ENCODE results near the gene CNTN5. TPM values are rescaled to one million over a fixed set of nuclear protein-coding genes. Genes with fewer than 3 reads are reported as not detected.

The CNTN5 gene
- total and polyA plus RNA-seq, 5 experiments from 2014 or later: not detected

DNA sequence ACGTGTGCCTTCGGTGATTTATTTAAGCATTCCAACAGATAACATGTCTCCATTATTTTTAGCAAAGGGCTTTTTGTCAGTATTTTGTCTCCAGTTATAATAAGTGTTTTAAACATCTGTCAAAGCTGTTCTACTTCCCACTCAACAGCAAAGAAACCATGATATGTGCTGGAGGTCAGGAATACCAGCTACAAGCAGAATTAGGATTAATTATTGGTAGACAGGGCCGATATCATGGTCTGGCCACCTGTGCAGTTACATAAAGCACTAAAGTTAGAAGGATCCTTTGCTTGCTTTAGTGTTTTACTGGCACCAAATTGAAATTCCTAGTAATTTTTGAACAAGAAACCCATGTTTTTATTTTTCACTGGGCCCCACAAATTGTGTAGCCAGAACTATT, 1075.1 kb downstream of the CNTN5 start:
- H3K36me3 Mint-ChIP-seq: no peaks in the 10 kb centered on the region
- H3K4me3 Mint-ChIP-seq: no peak overlapping the region
- no peaks in the 10 kb centered on the region for H3K27me3 Mint-ChIP-seq
- DNase-seq (no peak), ATAC-seq (no peak)
- POLR2A ChIA-PET: no interaction called here
- peaks cover 0 to 26% (median 10%) of the 10 kb centered on the region in 9 donors for H3K9me3 Mint-ChIP-seq
- H3K4me1 Mint-ChIP-seq: no peaks in the 10 kb centered on the region
- H3K27ac Mint-ChIP-seq: no peak overlapping the region

DNA sequence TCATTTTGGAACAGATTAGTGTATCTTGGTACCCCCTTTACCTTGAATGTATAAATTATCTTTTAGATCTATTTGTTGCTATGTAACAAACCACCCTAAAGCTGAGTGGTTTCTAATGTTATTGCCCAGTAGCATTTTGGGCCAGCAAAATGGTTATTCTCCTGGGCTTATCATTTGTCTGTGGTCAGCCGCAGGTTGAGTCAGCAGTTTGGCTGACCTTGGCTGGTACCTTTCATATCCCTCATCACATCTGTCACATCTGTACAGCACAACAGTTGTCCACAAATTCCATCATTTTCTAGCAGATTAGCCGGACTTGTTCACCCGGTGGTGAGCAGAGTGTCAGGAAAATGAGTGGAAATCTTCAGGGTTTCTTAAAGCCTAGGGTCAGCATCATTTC, 1077.8 kb downstream of the CNTN5 start:
- POLR2A ChIA-PET: no interaction called here
- H3K9me3 Mint-ChIP-seq: peaks cover 3 to 19% (median 10%) of the 10 kb centered on the region in 9 donors
- H3K27ac Mint-ChIP-seq: no peak overlapping the region
- H3K4me3 Mint-ChIP-seq: no peak overlapping the region
- ATAC-seq (no peak), DNase-seq (no peak)
- H3K4me1 Mint-ChIP-seq: no peaks in the 10 kb centered on the region
- H3K27me3 Mint-ChIP-seq: no peaks in the 10 kb centered on the region
- no peaks in the 10 kb centered on the region for H3K36me3 Mint-ChIP-seq

DNA sequence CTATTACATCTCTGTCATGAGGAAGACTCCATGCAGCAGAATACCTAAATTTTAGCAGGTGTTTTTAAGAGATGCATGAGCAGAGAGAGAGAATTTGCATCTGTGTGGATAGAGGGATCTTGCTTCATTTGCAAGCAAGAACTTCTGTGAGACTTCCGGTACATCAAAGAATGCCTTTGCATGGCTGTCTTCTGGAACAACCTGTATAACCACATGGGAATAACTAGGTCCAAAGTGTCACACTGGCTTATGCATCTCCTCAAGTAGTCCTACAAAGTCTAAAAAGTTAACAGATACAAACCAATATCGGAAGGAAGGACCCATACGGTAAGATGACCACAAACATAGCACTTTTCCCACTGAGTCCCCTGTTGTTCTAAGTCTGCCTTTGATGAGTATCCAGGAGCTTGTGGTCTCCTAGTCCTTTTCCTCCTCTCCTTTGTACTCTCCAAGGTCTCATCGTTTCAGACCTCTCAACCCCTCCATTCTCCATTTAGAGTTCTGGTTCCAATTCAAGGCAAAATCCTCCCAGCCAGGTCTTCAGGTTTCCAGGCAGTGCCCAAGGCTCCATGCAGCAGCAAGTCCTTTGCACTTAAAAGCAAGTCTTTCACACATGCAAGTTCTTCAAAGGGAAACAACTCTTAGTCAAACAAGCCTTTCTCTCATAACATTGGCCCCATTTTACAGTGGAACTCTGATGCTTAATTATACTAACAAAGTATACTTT, 1084.7 kb downstream of the CNTN5 start:
- Mint-ChIP-seq H3K4me3 (no peak overlapping the region), H3K27me3 (no peaks in the 10 kb centered on the region), H3K4me1 (no peaks in the 10 kb centered on the region), H3K9me3 (peaks cover 0 to 16% (median 5%) of the 10 kb centered on the region in 9 donors), H3K36me3 (no peaks in the 10 kb centered on the region), H3K27ac (no peak overlapping the region)
- POLR2A ChIA-PET: no interaction called here
- DNase-seq (no peak), ATAC-seq (no peak)

DNA sequence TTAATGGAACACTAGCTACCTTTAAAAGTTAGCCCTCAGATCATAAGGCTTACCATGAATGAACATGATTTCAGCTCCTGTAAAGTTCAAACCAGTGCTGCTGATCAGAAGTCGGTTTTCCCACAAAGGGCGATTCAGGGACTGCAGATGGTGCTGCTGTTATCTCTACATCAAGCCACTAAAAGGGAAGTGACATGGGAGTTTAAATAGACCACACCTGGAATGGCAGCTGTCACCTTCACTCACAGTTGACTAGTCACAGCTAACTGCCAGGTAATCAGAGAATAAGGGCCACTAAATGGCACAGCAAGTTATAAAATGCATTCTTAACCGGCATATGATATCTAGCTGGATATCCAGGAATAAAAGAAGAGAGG, 1085.2 kb downstream of the CNTN5 start:
- H3K4me1 Mint-ChIP-seq: no peaks in the 10 kb centered on the region
- no peak for DNase-seq
- no peak overlapping the region for H3K4me3 Mint-ChIP-seq
- H3K36me3 Mint-ChIP-seq: no peaks in the 10 kb centered on the region
- POLR2A ChIA-PET: no interaction called here
- ATAC-seq: no peak
- no peaks in the 10 kb centered on the region for H3K27me3 Mint-ChIP-seq
- H3K9me3 Mint-ChIP-seq: peaks cover 0 to 16% (median 4%) of the 10 kb centered on the region in 9 donors
- no peak overlapping the region for H3K27ac Mint-ChIP-seq

DNA sequence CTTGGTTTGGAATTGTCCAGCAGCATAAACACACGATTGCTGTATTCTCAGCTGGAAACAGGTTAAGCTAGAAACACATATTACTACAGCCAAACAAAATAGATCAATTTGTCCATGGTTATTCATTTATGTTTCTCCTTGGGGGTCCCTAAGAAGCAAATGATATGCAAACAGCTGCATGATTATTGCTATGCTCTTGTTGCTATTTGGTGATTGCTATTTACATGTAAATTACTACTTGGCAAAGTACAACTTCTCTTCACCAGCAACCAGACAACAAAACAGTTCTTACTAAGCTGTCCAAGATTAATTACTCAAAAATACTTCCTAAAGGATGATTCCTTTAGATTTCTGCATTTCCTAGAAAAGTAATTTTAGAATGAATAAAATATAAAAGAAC, 1098.4 kb downstream of the CNTN5 start:
- Mint-ChIP-seq H3K4me3 (no peak overlapping the region), H3K9me3 (peaks cover 0 to 28% (median 6%) of the 10 kb centered on the region in 9 donors), H3K4me1 (no peaks in the 10 kb centered on the region), H3K27ac (no peak overlapping the region), H3K27me3 (no peaks in the 10 kb centered on the region), H3K36me3 (no peaks in the 10 kb centered on the region)
- ATAC-seq (no peak), DNase-seq (no peak)
- POLR2A ChIA-PET: no interaction called here

DNA sequence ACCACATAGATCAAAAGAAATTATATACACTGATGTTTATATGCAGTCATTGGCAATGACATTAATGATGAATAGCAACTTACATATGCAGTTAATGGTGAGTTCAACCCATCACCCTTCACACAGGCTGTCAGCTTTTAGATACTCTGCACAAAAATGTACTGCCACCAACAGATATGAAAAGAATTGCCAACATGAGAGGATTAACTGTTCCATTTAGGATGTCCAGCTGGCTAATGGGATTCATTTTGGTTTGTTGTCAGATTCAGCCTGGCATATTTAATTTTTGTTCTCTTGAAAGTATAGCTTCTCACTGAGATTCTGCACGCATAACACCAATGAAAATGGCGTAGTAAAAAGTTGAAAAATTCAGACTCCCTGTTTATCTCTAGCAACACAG, 1112.4 kb downstream of the CNTN5 start:
- POLR2A ChIA-PET: no interaction called here
- H3K9me3 Mint-ChIP-seq: peaks cover 0 to 24% (median 3%) of the 10 kb centered on the region in 9 donors
- no peak overlapping the region for H3K27ac Mint-ChIP-seq
- no peaks in the 10 kb centered on the region for H3K27me3 Mint-ChIP-seq
- no peak for DNase-seq
- H3K4me3 Mint-ChIP-seq: no peak overlapping the region
- no peaks in the 10 kb centered on the region for H3K4me1 Mint-ChIP-seq
- ATAC-seq: no peak
- peaks cover 0 to 2% (median 0%) of the 10 kb centered on the region in 3 donors for H3K36me3 Mint-ChIP-seq

DNA sequence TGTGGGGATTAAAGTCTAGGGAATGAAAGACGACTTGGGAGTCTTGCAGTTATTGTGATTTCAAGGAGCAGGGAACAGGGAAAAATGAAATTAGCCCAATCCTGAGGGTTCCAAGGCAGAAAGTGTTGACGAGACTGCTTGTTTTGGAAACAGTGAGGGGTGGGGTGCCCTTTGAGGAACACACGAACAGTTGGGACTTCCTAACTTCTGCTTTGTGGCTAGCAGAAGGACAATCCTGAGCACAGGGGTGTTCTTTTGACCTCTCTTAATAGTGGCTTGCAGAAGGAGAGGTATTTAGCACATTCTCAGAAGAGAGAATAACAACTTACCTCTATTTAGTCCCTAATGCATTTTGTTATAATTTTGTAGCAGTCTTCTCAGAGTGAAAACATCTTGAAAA, 1120.5 kb downstream of the CNTN5 start:
- ATAC-seq: no peak

DNA sequence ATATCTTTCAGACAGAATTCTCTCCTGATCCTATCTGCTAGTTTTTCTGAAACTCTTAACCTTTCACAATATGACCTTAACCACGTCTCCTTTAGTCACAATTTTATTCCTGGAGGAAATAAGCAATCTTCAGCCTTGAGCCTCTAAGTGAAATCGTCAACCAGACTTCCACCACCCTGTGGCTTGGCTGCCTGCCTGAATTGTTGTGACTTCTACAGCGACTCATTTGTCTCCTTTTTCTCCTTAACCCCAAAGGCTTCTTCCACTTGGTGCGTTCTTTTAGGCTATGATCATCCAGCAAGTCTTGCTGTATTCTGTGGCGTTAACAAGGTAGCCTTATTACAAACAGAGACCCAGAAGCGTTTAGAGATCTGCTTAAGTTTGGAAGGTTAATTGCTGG, 1131.2 kb downstream of the CNTN5 start:
- H3K27me3 Mint-ChIP-seq: no peaks in the 10 kb centered on the region
- POLR2A ChIA-PET: no interaction called here
- H3K4me3 Mint-ChIP-seq: no peak overlapping the region
- H3K36me3 Mint-ChIP-seq: no peaks in the 10 kb centered on the region
- no peaks in the 10 kb centered on the region for H3K4me1 Mint-ChIP-seq
- peaks cover 1 to 33% (median 13%) of the 10 kb centered on the region in 9 donors for H3K9me3 Mint-ChIP-seq
- no peak overlapping the region for H3K27ac Mint-ChIP-seq
- ATAC-seq (no peak), DNase-seq (no peak)

More for the DNA sequence above, 1120.5 kb downstream of the CNTN5 start:
- Mint-ChIP-seq H3K36me3 (no peaks in the 10 kb centered on the region), H3K27me3 (no peaks in the 10 kb centered on the region), H3K27ac (no peak overlapping the region), H3K9me3 (peaks cover 0 to 11% (median 1%) of the 10 kb centered on the region in 9 donors), H3K4me3 (no peak overlapping the region), H3K4me1 (no peaks in the 10 kb centered on the region)
- no peak for DNase-seq
- POLR2A ChIA-PET: no interaction called here

DNA sequence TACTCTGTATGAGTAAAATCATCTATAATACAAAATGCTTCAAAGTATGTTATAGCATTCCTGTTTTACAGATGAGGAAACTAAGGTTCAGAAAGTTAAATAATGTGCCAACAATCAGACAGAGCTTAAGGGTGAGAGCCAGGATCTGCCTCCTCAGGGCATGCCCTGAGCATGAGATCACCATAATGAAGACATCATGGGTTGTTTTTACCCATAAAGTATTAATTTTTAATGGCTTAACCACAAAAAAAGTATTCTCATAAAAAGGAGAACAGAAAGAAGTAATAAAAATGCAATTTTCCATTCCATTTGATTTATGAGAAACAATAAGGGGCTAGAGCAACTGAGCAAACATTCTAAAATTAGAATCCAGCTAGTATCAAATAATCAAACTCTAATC, 1132.0 kb downstream of the CNTN5 start:
- Mint-ChIP-seq H3K9me3 (peaks cover 1 to 33% (median 13%) of the 10 kb centered on the region in 9 donors), H3K4me1 (no peaks in the 10 kb centered on the region), H3K27ac (no peak overlapping the region), H3K27me3 (no peaks in the 10 kb centered on the region), H3K4me3 (no peak overlapping the region), H3K36me3 (no peaks in the 10 kb centered on the region)
- no peak for ATAC-seq
- no peak for DNase-seq
- POLR2A ChIA-PET: no interaction called here

DNA sequence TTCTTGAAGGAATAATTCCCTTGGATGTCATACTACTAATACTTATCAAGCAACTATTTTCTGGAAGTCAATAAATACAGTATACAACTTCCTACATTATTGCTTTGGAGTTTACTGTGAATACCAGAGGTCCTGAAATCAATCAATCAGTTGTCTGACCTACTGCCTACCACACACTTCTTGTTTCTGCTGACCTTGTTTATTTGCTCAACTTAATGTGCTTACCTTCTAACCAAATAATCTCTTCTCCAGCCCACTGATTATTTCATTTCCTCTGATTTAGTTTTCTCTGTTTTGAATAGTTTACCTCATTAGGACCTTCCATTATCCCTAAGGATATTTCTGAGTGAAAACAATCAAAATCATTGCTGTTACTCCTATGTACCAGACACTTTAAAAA, 1142.7 kb downstream of the CNTN5 start:
- H3K4me1 Mint-ChIP-seq: peaks cover 0 to 1% (median 0%) of the 10 kb centered on the region in 4 donors
- ATAC-seq (no peak), DNase-seq (no peak)

DNA sequence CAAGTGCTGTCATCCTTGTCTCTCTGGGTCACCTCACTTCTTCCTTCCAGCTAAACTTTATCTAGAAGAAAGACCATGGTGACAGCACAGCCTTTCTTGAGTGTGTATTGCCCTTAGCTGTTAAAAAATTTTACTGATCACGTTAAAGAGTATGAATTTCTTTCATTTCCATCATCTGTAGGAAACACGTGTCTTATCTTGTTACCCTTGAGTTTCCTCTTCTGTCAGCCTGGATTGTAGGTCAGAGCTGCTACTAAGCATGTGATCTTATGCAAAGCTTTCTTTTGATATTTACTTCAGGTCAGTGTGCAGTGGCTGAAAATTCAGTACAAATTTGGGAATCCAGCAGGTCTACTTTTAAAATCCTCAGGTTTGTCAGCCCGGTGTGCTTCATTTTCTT, 1154.1 kb downstream of the CNTN5 start:
- no peaks in the 10 kb centered on the region for H3K4me1 Mint-ChIP-seq
- no peaks in the 10 kb centered on the region for H3K27me3 Mint-ChIP-seq
- POLR2A ChIA-PET: no interaction called here
- H3K27ac Mint-ChIP-seq: no peak overlapping the region
- no peak overlapping the region for H3K4me3 Mint-ChIP-seq
- H3K9me3 Mint-ChIP-seq: peaks cover 2 to 36% (median 7%) of the 10 kb centered on the region in 9 donors
- no peak for ATAC-seq
- no peaks in the 10 kb centered on the region for H3K36me3 Mint-ChIP-seq
- no peak for DNase-seq

More for the DNA sequence above, 1142.7 kb downstream of the CNTN5 start:
- Mint-ChIP-seq H3K27me3 (no peaks in the 10 kb centered on the region), H3K4me3 (no peak overlapping the region), H3K27ac (no peak overlapping the region), H3K9me3 (peaks cover 0 to 21% (median 10%) of the 10 kb centered on the region in 9 donors), H3K36me3 (no peaks in the 10 kb centered on the region)
- POLR2A ChIA-PET: no interaction called here

DNA sequence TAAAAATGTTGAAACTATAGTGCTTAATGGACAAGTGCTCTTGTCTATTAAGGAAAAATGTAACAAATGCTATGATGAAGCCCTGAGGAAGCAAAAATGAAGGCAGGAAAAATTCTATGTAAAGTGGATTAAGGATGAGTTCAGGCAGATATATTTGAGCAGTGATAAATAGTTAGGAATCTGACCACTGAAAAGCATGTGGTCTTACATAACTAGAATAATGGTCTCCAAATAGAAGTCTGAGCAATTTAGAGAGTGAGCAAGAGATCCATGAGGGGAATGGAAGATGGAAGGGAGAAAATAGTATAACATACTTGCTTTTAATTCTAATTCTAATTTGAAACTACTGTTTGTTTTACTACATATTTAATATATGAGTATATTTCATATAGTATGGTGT, 1155.7 kb downstream of the CNTN5 start:
- POLR2A ChIA-PET: no interaction called here

DNA sequence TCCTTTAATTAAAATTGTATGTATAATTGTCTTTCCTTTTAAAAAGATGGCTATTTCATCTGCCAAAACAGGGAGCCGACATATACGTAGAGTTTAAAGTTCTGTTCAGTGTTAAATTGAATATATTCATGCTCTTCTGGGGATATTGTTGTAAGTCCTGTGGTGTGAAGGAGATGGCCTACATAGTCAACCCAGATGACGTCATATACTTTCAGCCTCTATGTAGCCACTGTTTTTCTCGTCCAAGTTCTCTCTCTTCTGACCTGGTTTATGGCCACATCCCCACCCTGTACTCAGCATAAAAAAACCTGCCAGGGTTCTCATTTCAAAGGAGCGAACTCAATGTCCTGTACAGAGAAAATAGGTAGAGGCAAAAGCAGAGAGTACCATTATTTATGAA, 1156.9 kb downstream of the CNTN5 start:
- DNase-seq (no peak), ATAC-seq (no peak)
- POLR2A ChIA-PET: no interaction called here
- Mint-ChIP-seq H3K4me3 (no peak overlapping the region), H3K36me3 (no peaks in the 10 kb centered on the region), H3K27ac (no peak overlapping the region), H3K27me3 (no peaks in the 10 kb centered on the region), H3K4me1 (no peaks in the 10 kb centered on the region), H3K9me3 (peaks cover 0 to 37% (median 9%) of the 10 kb centered on the region in 9 donors)

More for the DNA sequence above, 1155.7 kb downstream of the CNTN5 start:
- DNase-seq (no peak), ATAC-seq (no peak)
- H3K4me1 Mint-ChIP-seq: no peaks in the 10 kb centered on the region
- no peaks in the 10 kb centered on the region for H3K27me3 Mint-ChIP-seq
- no peak overlapping the region for H3K4me3 Mint-ChIP-seq
- H3K27ac Mint-ChIP-seq: no peak overlapping the region
- H3K36me3 Mint-ChIP-seq: no peaks in the 10 kb centered on the region
- peaks cover 2 to 41% (median 9%) of the 10 kb centered on the region in 9 donors for H3K9me3 Mint-ChIP-seq

DNA sequence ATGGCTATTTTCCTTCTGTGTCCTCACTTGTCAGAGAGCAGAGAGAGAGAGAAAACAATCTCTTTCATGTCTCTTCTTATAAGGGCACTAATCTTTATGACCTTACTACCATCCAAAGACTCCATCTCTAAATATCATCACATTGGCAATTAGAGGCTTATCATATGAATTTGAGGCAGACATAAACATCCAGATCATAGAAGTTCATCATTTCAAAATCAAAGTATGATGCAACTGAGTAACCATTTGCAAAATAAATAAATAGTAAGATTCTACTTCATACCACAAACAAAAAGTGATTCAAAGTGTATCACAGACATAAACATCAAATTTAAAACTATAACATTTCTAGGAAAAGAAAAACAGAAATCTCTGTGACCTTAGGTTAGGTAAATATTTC, 1161.6 kb downstream of the CNTN5 start:
- no peak overlapping the region for H3K27ac Mint-ChIP-seq
- peaks cover 0 to 32% (median 6%) of the 10 kb centered on the region in 9 donors for H3K9me3 Mint-ChIP-seq
- H3K4me1 Mint-ChIP-seq: no peaks in the 10 kb centered on the region
- POLR2A ChIA-PET: no interaction called here
- H3K27me3 Mint-ChIP-seq: no peaks in the 10 kb centered on the region
- H3K4me3 Mint-ChIP-seq: no peak overlapping the region
- DNase-seq: no peak
- H3K36me3 Mint-ChIP-seq: no peaks in the 10 kb centered on the region
- no peak for ATAC-seq

All from naive thymus-derived CD8-positive, alpha-beta T cell (primary cell).